GM19043 (cell line): ENCODE measurements around the gene TBL1X.
"Not testable (repeated sequence)": the region's sequence is repeated elsewhere in the genome, so short reads cannot be mapped to it uniquely, and the experiment has no call there.

Experiments used
- ATAC-seq: cut with Tn5 transposase; IDR thresholded peaks from one replicate; pipeline ENCODE4 v1.9.1; 2021; ENCODE audit warnings: low read depth; ENCODE audit not compliant: unreplicated experiment

Gene TBL1X

DNA sequence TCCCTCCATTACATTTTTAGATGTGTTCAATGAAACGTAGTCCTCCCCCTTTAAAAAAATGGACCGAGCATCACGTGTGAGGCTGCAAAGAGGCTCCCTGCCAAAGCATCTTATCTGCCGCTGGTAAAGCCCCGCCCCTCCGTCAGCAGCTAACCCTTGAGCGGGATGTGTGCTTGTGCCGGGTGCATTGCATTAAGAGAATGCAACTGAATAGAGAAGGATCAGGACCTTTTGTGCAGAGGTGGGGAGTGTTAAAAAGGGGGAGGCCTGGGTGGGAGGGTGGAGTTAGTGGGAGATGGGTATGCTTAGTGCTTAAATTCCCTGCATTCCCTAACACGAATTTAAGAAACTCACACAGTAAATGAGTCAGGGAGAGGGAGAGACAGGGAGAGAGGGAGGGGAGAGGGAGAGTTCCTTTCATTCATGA lies 66.0 kb downstream of the TBL1X start:
- peak; percentile 80 for ATAC-seq

DNA sequence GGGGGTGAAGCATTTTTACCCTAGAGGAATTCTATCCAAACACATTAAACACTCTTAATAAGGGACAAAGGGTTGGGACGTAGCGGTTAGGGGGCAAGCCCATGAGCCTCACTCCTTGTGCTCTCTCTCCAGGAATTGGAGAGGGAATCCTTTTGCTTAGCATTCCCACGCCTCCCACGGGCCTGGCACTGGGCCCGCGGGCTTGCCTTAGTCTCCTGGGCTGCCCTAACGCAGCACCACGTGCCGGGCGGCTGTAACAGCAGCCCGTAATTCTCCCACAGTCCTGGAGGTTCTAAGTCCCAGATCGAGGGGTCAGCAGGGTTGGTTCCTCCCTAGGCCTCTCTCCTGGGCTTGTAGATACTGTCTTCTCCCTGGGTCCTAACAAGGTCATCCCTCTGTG lies 67.5 kb downstream of the TBL1X start:
- no peak for ATAC-seq

DNA sequence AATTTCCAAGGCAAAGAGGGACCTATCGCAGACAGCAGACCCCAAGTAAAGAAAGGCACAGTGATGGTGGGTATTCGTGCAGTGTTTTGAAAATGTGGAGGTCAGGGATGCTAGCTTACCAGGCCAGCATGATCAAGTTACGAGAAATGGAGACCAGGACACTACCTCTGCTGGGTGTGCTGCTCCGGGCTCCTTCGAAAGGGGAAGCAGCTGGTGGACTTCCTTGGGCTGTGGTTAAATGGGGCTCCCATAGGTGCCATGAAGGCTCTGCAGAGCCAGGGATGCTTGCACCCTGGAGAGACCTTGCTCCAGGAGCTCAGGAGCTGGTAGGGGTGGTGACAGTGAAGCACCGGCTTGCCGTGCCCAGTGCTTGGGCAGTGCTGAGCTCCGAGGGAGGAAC lies 68.8 kb downstream of the TBL1X start:
- ATAC-seq, result no peak

DNA sequence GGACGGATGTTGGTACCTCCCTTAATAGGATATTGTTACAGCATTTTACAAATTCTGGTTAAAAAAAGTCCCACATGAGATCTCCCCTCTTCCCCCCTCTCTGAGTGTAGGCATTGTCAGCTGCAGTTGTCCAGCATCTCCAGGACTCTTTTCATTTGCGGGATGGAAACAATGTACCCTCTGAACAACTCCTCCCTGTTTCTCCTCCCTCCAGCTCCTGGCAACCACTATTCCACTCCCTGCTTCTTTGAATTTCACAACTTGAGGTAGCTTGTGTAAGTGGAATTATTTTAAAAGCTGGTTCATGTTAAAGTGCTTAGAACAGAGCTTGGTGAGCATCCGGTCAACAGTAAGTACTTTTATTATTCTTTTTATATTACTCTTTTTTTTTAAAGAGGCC lies 69.8 kb downstream of the TBL1X start:
- no peak for ATAC-seq

DNA sequence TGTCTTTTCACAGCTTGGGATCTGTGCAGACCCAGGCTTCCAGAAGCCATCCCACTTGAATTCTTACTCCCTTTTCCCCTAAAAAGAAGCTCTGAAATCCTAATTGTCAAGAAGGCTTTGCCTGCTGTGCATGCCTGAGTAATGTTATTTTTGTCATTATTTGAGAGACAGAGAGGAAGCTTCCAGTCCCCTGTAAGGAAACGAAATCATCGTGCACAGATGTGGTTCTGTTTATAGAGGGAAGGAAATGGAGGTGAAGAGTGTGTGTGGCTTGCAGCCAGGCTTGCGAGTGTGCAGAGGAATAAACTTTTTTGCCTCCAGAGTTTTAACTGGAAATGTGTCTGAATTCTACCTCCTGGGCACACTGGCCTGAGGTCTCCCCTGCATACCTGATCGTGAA lies 70.2 kb downstream of the TBL1X start:
- no peak for ATAC-seq

DNA sequence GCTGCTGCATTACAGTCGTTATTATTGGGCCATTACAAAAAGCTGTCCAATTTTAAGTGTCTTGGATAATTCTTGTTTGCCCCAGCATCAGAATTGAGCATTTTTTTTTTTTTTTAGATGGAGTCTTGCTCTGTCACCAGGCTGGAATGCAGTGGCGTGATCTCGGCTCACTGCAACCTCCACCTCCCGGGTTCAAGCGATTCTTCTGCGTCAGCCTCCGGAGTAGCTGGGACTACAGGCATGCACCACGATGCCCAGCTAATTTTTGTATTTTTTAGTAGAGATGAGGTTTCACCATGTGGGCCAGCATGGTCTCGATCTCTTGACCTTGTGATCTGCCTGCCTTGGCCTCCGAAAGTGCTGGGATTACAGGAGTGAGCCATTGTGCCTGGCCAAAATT lies 71.3 kb downstream of the TBL1X start:
- not testable (repeated sequence) for ATAC-seq

DNA sequence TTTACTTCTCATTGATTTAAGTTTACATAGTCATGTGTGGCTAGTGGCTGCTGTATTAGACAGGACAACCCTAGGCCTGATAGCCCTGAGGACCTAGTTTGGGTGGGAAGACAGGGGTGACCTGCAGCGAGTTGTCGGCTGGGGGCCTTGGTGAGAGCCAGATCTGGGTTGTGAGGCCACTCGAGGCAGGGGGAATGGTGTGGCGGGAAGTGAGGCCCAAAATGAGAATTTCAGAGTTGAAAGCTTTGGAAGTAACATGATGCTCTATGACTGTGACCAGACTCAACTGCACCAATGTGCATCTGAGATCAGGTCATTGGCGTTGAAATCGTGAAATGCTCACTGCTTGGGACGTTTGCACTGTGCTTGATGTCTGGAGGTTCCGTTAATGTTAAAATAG lies 72.9 kb downstream of the TBL1X start:
- ATAC-seq, result no peak

DNA sequence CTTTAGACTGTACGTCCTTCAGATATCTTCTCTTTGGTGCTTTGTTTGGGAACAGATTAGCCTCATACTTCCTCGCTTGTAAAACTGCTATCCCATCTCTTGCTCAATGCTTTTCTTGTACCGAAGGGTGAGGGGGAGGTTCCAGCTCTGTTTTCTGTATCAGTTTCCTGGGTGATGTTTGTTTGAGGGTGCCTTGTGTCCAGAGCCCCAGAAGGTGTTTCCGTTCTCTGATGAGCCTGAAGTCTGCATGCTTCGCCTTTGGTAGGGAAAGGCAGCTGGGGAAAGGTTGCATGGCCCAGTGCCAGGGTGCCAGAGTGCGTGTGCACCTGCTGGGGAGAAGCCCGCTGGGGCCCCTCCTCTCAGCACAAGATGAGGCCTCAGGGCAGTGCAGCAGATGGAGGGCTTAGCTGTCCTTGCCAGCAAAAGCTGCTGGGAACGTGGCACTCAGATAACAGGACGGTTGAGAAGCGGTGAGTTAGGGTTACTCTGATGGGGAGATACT lies 73.7 kb downstream of the TBL1X start:
- ATAC-seq, result no peak

DNA sequence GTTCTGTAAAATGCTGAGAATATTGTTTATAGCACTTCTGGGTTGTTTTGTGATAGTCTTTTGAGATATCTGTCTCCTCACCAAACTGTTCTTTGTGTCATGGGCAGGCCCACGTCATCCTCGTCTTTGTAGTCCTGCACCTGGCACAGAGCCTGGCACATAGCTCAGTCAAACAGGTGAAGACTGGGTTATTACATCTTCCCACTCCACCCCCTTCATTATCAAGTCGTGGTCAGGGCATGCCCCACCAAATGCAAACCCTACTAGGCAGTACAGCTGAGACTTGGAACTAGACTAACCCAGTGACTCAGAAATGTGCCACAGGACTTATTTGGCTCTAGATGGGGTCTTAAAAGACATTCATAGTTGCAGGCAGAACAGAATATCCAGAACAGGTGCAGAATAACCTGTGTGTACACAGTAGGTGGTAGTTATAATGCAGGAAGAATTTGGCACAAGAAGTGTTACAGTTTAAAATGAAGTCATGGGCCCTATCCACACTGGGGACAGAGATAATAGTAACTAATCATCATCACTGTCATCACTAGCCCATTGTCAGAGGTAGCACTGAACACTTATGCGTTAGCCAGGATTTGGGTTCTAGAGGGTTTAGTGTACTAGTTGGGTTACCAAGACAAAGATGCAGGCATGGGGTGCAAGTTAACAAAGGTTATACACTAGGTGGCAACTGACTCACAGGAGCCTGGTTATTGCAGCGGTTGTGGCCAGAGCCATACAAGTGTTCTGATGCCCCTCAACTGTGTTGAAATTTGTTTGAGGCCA lies 74.9 kb downstream of the TBL1X start:
- no peak for ATAC-seq

DNA sequence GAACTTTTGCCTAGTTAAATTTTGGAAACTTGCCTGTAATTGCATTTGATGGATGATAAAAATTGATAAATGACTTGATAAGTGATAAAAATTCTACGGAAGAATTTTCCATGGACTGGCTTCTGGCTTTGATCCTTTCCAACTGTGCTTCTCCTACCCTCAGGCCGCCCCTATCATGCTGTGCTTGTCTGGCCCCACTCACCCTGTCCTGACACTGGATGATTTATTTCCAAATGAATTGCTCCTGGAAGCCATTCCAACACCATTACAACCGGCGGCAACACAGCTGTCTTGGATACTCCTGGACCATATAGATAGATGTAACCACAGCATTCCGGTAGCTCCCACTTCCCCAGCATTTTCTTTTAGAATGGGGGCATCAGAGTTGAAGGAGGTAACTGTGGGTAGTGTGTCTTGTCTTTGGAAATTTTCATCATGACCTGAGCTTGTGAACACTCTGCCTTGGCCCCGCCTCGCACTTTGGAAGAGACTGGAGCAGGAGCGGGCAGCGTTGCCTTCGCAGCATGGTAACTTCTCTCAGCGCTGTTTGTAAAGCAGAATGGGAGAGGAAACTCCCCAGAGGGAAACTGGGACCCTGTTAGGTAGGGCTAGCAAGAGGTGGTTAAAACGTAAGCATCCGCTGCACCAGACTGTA lies 77.4 kb downstream of the TBL1X start:
- ATAC-seq, result no peak

DNA sequence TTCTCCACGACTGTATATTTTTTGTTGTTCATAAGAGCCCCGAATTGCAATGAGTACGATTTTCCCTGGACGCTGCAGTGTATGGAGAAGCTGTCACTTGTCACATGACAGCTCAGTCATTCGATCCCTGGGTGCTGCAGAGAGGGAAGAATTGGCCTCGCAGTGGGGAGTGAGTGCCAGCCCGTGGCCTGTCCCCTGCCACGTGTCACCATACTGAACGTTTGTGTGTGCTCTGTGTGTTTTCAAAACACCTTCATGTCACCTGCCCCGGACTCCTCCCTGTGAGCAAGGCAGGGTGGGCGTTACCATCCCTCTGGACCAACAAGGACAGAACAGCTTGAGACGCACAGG lies 77.9 kb downstream of the TBL1X start:
- ATAC-seq, result no peak

DNA sequence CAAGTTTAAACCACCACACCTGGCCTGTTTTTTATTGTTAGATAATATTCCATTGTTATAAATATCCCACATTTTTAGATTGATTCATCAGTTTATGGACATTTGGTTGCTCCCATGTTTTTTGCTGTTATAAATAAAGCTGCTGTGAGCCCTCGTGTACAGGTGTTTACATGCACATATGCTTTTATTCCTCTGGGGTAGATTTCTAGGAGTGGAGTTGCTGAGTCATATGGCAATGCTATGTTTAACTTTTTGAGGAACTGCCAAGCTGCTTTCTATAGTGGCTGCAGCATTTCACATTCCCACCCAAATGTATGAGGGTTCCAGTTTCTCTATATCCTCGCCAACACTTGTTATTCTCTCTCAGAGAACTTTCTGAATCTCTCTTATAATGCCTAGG lies 90.5 kb downstream of the TBL1X start:
- no peak for ATAC-seq

DNA sequence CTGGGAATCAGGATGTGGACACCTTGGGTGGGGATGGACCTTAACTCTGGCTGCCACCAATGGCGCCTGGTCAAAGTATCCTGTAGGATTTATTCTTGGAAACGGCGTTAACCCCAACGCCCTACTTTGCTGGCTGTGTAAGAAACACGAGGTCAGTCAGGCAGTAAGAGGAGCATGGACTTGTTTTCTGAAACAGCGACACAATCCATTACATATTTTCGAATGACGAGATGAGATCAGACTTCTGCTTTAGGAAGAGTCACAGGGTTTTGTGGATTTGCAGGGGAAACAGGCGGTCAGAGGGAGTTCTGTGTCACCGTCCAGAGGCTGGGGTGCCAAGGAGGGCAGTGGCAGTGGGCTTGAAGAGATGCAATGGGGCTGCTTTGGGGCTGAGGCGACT lies 92.2 kb downstream of the TBL1X start:
- no peak for ATAC-seq

DNA sequence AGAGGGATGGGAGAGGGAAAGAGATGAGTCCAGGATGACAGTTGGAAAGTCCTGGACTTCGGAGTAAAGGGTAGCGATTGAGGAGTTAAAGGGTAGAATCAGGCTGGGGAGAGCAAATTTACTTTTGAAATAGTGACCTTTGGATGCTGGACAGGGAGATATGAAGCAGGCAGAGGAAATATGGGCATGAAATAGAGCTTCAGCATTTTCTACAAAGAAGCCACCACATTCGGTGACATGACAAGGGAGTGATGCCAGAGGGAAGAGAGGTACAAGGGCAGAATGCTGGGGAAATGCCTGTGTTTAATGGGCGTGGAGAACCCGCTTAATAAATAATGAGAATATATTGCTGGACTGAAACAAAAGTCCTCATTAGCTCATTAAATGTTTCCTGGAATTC lies 92.7 kb downstream of the TBL1X start:
- no peak for ATAC-seq

DNA sequence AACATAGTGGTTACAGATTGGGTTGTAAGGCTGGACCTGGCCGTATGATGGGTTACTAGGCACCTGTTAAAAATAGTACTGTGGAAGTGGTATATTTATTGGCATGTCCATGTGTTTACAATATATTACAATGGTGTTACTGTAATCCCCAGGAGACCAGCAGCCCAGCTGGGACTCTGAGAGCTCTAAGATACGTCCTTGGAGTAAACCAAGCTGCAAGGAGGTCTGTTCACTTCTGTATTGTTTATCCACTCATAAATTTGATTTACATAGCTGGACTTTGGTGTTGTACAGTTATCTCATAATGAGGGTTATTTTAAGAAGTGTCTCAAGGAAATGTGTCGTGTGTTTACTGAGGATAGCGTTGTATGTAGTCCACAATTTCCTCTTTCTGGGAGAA lies 93.8 kb downstream of the TBL1X start:
- no peak for ATAC-seq

DNA sequence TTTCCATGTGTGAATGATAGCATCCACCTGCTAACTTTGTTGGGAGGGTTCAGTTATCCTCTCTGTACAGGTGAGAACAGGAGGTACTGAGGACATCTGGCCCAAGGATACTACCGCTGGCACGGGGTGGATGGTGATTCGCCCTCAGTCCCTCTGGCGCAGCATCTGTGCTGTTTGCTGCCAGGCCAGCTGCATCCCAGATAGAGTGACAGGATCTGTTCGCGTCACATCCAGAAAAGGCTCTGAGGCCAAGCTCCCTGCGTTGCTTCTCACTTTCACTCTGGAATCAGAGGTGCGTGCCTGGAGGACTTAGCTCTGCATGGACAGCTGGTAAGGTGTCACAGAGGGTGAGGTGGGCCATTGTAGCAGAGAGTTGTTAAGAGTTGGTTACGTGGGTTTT lies 95.4 kb downstream of the TBL1X start:
- ATAC-seq, result no peak

DNA sequence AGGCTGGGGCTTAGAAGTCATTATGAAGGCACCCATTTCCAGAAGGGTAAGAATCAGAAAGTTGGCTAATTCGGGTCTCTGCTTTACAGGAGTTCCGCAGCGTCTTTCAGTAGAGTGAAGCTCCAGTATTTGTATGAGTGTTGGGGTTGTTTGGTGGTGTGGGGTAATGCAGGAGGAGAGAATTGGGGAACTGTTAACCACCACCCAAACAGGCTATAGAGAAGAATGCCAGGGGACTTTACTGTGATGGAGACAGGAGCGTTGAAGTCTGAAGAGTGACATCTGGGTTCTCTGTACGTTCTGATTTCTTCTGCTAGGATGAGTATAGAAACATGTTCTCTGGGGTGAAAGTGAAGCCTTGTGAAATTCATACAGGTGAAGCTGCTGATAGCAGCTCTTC lies 96.3 kb downstream of the TBL1X start:
- ATAC-seq, result no peak

DNA sequence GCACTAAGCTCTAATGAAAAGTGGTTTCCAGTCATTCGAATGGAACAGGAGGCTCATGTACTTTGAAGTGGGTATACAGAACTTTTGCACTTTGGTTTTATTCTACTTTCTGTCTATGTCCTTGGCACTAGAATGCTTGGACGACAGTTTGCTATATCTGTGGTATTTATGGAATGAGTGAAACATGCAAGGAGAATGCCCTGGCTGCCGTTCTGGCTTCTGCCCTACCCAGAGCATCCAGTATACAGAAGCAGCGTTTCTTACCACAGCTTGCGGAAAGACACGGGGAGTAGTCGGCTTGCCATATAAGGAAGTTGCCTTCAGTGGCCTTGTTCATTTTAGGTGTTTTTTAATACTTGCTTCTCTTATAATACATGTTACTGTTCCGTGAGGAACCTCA lies 98.0 kb downstream of the TBL1X start:
- no peak for ATAC-seq

DNA sequence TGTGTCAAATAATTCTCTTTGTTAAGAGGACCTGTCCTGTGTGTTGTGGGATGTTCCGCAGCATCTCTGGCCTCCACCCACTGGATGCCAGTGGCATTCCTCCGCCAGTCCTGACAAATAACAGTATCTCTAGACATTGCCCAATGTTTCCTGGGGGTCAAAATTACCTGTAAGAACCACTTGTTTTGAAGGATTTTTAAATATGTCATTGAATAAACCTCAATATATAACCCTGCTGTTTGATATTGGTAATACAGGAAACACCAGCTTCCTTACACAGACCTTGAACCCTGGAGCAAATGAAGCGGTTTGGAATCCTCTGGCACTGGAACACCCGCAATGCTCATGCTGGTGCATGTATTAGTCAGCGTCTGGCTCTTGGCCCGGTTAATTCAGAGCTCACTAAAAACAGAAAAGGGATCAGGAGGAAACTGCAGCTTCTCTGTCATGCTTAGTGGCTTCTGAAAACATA lies 101.3 kb downstream of the TBL1X start:
- ATAC-seq, result no peak

DNA sequence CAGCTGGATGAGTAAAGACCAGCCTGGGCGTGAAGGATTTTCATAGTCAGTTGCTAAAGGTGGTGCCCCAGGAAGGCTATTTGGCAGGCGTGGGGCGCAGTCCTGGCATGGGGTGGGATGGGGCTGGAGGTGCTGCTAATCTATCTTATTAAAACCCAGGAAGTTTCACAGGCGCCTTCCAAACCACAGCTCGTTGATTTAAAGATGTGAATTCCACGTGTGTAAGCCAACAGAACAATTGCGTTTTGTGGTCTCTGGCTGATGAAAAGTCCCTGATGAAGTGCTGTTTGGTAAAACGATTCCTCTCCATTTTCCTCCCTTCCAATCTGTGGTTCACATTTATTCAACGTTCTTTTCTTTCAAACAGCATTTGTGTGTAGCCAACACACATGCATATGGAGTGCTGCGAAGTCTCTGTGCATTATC lies 105.0 kb downstream of the TBL1X start:
- no peak for ATAC-seq

DNA sequence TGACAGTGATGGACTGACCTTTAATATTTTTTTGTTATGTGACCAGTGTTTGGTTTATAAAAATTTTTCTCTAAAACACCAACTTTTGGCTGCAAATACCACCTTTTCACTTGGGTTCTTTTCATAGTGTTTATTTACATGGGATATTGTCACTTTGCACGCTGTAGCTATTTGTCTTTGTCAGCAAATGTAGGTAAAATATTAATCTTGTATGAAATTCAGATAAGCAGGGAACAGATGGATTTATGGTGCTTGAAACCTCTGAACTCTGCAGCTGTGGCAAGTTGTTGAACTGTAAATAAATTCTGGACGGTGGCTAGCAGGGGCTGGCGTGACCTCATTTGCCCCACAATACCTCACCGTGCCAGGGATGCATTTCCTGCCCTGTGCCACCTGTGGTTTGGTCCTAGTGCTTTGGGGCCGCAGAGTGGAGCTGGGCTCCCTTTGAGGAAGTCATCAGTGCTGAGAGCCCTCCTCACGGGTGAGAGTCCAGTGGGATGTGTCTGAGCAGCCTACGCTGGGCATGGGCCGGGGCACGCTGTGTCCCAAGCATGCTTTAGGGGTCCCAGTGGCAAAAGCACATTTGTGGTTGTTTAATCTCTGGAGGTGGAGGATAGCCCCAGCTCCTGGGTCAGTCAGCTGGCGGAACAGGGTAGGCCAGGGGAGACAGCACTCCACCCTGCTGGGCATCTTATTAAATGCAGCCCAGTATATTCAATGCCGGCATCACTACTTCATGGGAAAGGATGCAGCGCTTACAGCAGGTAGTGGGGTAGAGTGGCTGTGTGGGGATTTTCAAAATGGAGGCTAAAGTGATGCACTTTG lies 108.6 kb downstream of the TBL1X start:
- ATAC-seq, result peak; percentile 36
